WERI-Rb-1 (cell line): ENCODE results near the gene SAMD8.
"Not testable (repeated sequence)": the region's sequence is repeated elsewhere in the genome, so short reads cannot be mapped to it uniquely, and the experiment has no call there.

Source experiments
- DNase-seq: peaks from one replicate; pipeline ENCODE4 v3.0.0-alpha.2; 2020
- H3K27ac ChIP-seq: fragments of 250-450 bp; sonication (Bioruptor Pico); 2 replicates; pipeline ENCODE4 v1.5.1; 2020; ENCODE audit warnings: mild to moderate bottlenecking, moderate library complexity
- H3K27me3 ChIP-seq: fragments of 250-450 bp; sonication (Bioruptor Pico); 2 replicates; pipeline ENCODE4 v1.5.1; 2021; ENCODE audit warnings: mild to moderate bottlenecking, low read depth, moderate library complexity; ENCODE audit not compliant: insufficient read depth, severe bottlenecking
- H3K36me3 ChIP-seq: fragments of 250-450 bp; sonication (Bioruptor Pico); 2 replicates; pipeline ENCODE4 v1.5.1; 2020; ENCODE audit warnings: mild to moderate bottlenecking, moderate library complexity
- H3K4me3 ChIP-seq: 2 replicates; pipeline ENCODE4 v1.5.1; 2011; ENCODE audit warnings: low read depth, mild to moderate bottlenecking, control low read depth, low read length
- H3K9me3 ChIP-seq: fragments of 250-450 bp; sonication (Bioruptor Pico); 2 replicates; pipeline ENCODE4 v1.5.1; 2021; ENCODE audit warnings: mild to moderate bottlenecking, moderate library complexity; ENCODE audit not compliant: severe bottlenecking
- CTCF ChIP-seq: IDR thresholded peaks from 2 replicates; pipeline ENCODE4 v1.5.1; 2011; ENCODE audit warnings: low read depth, mild to moderate bottlenecking, control low read depth, inconsistent platforms, low read length

The SAMD8 gene

DNA sequence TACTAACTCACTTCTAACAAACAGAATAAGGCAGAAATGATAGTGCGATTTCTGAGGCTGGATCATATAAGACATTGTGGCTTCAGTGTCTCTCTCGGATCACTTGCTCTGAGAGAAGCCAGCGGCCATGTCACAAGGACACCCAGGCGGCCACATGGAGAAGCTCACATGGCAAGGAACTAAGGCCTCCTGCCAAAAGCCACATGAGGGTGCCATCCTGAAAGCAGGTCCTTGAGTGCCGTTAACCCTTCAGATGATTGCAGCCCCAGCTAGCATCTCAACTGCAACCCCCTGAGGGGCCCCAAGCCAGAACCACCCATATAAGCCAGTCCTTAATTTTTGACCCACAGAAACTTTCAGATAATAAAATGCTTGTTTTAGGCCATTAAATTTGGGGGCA, 92.3 kb downstream of the SAMD8 start:
- no peaks in the 10 kb centered on the region for H3K27me3 ChIP-seq
- H3K4me3 ChIP-seq, result no peak overlapping the region
- no peak for DNase-seq
- TF ChIP-seq CTCF, result no peak
- H3K27ac ChIP-seq, result no peak overlapping the region
- H3K36me3 ChIP-seq, result no peaks in the 10 kb centered on the region
- H3K9me3 ChIP-seq, result no peaks in the 10 kb centered on the region

DNA sequence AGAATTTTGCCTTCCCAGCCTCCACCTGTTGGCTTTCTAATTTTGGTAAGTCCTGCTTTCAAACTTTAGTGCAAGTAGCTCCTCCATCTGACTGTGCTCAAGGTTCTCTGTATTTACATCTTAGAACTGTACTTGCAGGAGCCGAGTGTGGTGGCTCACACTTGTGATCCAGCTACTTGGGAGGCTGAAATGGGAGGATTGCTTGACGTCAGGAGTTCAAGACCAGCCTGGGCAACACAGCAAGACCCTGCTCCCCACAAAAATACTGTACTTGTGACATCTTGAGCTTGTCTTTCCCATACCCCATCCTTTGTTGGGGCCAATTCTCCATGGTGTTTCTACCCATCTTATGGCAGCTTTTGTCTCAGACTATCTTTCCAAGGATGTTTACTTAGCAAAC, 94.5 kb downstream of the SAMD8 start:
- no peak overlapping the region for H3K27ac ChIP-seq
- peaks cover 3% of the 10 kb centered on the region for H3K36me3 ChIP-seq
- no peaks in the 10 kb centered on the region for H3K9me3 ChIP-seq
- no peak overlapping the region for H3K4me3 ChIP-seq
- no peaks in the 10 kb centered on the region for H3K27me3 ChIP-seq
- no peak for DNase-seq
- TF ChIP-seq CTCF, result no peak

GRCh38 chr10:75206638-75207037, 95.2 kb downstream of the SAMD8 start:
- not testable (repeated sequence) for H3K27me3 ChIP-seq, H3K36me3 ChIP-seq, DNase-seq, H3K4me3 ChIP-seq, H3K9me3 ChIP-seq, H3K27ac ChIP-seq

- TF ChIP-seq CTCF, result no peak
- Histone ChIP-seq H3K27me3 (no peaks in the 10 kb centered on the region), H3K36me3 (peaks cover 13% of the 10 kb centered on the region), H3K9me3 (no peaks in the 10 kb centered on the region), H3K4me3 (no peak overlapping the region), H3K27ac (no peak overlapping the region)
- no peak for DNase-seq
Measured at GRCh38 chr10:75207079-75207856, 95.8 kb downstream of the SAMD8 start.

DNA sequence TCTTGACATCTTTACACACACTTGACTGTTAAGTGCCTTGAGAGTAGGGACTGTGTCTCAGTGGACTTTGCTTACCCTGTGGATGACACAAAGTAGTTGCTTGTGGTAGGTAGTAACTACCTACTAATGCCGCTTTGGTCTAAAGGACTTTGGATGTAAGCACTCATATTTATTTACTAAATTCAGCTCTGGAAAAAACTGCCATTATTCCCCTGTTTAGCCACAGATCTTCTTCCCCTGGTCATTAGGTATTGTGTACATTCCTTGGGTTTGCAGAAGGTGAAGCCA, 96.3 kb downstream of the SAMD8 start:
- TF ChIP-seq CTCF, result no peak
- DNase-seq, result no peak
- H3K36me3 ChIP-seq, result peaks cover 18% of the 10 kb centered on the region
- no peaks in the 10 kb centered on the region for H3K9me3 ChIP-seq
- H3K27ac ChIP-seq, result no peak overlapping the region
- H3K4me3 ChIP-seq, result no peak overlapping the region
- no peaks in the 10 kb centered on the region for H3K27me3 ChIP-seq

- TF ChIP-seq CTCF, result no peak
- no peak overlapping the region for H3K4me3 ChIP-seq
- no peaks in the 10 kb centered on the region for H3K9me3 ChIP-seq
- no peak for DNase-seq
- H3K27ac ChIP-seq, result no peak overlapping the region
- peaks cover 22% of the 10 kb centered on the region for H3K36me3 ChIP-seq
- H3K27me3 ChIP-seq, result no peaks in the 10 kb centered on the region
Measured at GRCh38 chr10:75208181-75208580, 96.7 kb downstream of the SAMD8 start.
